Esophagus muscularis mucosa (tissue), 4 donors: ENCODE measurements around the gene GDAP2.

Experiments used
- EP300 ChIP-seq: sonication (generic); formaldehyde crosslinking; IDR thresholded peaks from one replicate; pipeline ENCODE4 v1.6.1; 2017; ENCODE audit warnings: antibody characterized with exemption
- POLR2A ChIP-seq: fragments of 450-650 bp; IDR thresholded peaks from one replicate; pipeline ENCODE4 v1.6.1; 2017; ENCODE audit warnings: antibody characterized with exemption, moderate library complexity, mild to moderate bottlenecking, low read depth
- POLR2AphosphoS5 ChIP-seq, 2 donors: sonication (generic); formaldehyde crosslinking; IDR thresholded peaks; one replicate each; pipeline ENCODE4 v1.6.1; 2017; ENCODE audit warnings: antibody characterized with exemption in 2 of 2
- TF ChIP-seq, protein P1 (sequence below), 3 experiments: fragments of 200-600 bp in 2 of 3; fragments of 450-650 bp in 1 of 3; sonication (generic) in 2 of 3; IDR thresholded peaks; one replicate each; pipeline ENCODE4 v1.5.1; 2017 to 2019; ENCODE audit warnings: antibody characterized with exemption in 3 of 3, mild to moderate bottlenecking in 2 of 3, moderate library complexity in 1 of 3

DNA sequence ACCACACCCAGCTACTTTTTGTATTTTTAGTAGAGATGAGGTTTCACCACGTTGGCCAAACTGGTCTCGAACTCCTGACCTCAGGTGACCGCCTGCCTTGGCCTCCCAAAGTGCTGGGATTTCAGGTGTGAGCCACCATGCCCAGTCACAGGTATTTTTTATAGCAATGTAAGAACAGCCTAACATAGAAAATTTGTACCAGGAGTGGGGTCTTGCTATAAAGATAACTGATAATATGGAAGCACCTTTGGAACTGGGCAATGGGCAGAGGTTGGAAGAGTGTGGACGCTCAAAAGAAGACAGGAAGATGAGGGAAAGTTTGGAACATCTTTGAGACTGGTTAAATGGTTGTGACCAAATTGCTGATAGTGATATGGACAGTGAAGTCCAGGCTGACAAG, 99.2 kb downstream of the GDAP2 start:
- TF ChIP-seq POLR2A = no peak
- TF ChIP-seq, protein P1, sequence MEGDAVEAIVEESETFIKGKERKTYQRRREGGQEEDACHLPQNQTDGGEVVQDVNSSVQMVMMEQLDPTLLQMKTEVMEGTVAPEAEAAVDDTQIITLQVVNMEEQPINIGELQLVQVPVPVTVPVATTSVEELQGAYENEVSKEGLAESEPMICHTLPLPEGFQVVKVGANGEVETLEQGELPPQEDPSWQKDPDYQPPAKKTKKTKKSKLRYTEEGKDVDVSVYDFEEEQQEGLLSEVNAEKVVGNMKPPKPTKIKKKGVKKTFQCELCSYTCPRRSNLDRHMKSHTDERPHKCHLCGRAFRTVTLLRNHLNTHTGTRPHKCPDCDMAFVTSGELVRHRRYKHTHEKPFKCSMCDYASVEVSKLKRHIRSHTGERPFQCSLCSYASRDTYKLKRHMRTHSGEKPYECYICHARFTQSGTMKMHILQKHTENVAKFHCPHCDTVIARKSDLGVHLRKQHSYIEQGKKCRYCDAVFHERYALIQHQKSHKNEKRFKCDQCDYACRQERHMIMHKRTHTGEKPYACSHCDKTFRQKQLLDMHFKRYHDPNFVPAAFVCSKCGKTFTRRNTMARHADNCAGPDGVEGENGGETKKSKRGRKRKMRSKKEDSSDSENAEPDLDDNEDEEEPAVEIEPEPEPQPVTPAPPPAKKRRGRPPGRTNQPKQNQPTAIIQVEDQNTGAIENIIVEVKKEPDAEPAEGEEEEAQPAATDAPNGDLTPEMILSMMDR (IDR thresholded peaks at IDR 0.05) = no peak
- no peak for TF ChIP-seq POLR2AphosphoS5 (IDR thresholded peaks at IDR 0.05)
- no peak for TF ChIP-seq EP300
